Hepatocyte (in vitro differentiated cells): Measurements from ENCODE around the gene CELF4. TPM values are rescaled to one million over a fixed set of nuclear protein-coding genes. Genes with fewer than 3 reads are reported as not detected.

Source experiments
- DNase-seq: peaks from one replicate; pipeline ENCODE4 v3.0.0-alpha.2; 2016; ENCODE audit warnings: low spot score
- H2AFZ ChIP-seq: fragments of 200-600 bp; sonication (generic); 2 replicates; pipeline ENCODE4 v1.6.0; 2016; ENCODE audit warnings: antibody characterized with exemption, mild to moderate bottlenecking
- H3K27ac ChIP-seq: fragments of 200-600 bp; sonication (generic); 2 replicates; pipeline ENCODE4 v1.5.1; 2016; ENCODE audit warnings: mild to moderate bottlenecking
- H3K27me3 ChIP-seq: fragments of 200-600 bp; sonication (generic); 2 replicates; pipeline ENCODE4 v1.6.1; 2016
- H3K36me3 ChIP-seq: fragments of 200-600 bp; sonication (generic); replicated peaks from 2 replicates; pipeline ENCODE4 v1.5.1; 2016; ENCODE audit warnings: low read depth; ENCODE audit not compliant: insufficient read depth
- H3K4me1 ChIP-seq: fragments of 200-600 bp; sonication (generic); 2 replicates; pipeline ENCODE4 v1.5.1; 2016; ENCODE audit warnings: mild to moderate bottlenecking, moderate library complexity; ENCODE audit not compliant: insufficient read depth
- H3K4me2 ChIP-seq: fragments of 200-600 bp; sonication (generic); 2 replicates; pipeline ENCODE4 v1.6.0; 2016
- H3K4me3 ChIP-seq: fragments of 200-600 bp; sonication (generic); 2 replicates; pipeline ENCODE4 v1.5.1; 2016; ENCODE audit warnings: mild to moderate bottlenecking
- H3K79me2 ChIP-seq: fragments of 200-600 bp; sonication (generic); 2 replicates; pipeline ENCODE4 v1.6.0; 2017; ENCODE audit warnings: mild to moderate bottlenecking
- H3K9me2 ChIP-seq: fragments of 200-600 bp; sonication (generic); replicated peaks from 2 replicates; pipeline ENCODE4 v1.6.0; 2017; ENCODE audit warnings: mild to moderate bottlenecking; ENCODE audit not compliant: insufficient read depth
- H3K9me3 ChIP-seq: fragments of 200-600 bp; sonication (generic); 2 replicates; pipeline ENCODE4 v1.5.1; 2016; ENCODE audit warnings: low read depth, mild to moderate bottlenecking
- H4K20me1 ChIP-seq: fragments of 200-600 bp; sonication (generic); 2 replicates; pipeline ENCODE4 v1.6.0; 2016; ENCODE audit warnings: mild to moderate bottlenecking; ENCODE audit not compliant: insufficient read depth, poor library complexity, severe bottlenecking
- CTCF ChIP-seq: fragments of 200-600 bp; sonication (generic); IDR thresholded peaks from 2 replicates; pipeline ENCODE4 v1.5.1; 2016; ENCODE audit warnings: antibody characterized with exemption, mild to moderate bottlenecking; ENCODE audit not compliant: poor library complexity
- EZH2 ChIP-seq: fragments of 200-600 bp; sonication (generic); IDR thresholded peaks from 2 replicates; pipeline ENCODE4 v1.6.1; 2016; ENCODE audit warnings: antibody characterized with exemption, mild to moderate bottlenecking, borderline replicate concordance
- EZH2phosphoT487 ChIP-seq: fragments of 200-600 bp; sonication (generic); IDR thresholded peaks from one replicate; pipeline ENCODE4 v1.6.1; 2018; ENCODE audit warnings: antibody characterized with exemption, mild to moderate bottlenecking, low read depth, moderate library complexity; ENCODE audit not compliant: unreplicated experiment, severe bottlenecking
- WGBS: methylation state at CpG from one replicate; pipeline ENCODE4 v1.1.6; 2016; ENCODE audit warnings: low lambda C conversion rate; ENCODE audit errors: missing lambda C conversion rate; 5-methylcytosine and 5-hydroxymethylcytosine counted together
- polyA plus RNA-seq: library from polyadenylated mRNA; unstranded; fragments of >200 nt; fragmentation: Nextera tagmentation; extraction: Ambion mirVana; gene quantifications from 2 replicates; pipeline ENCODE4 v1.2.1, GENCODE V29; 2016
- total RNA-seq: library from RNA; depleted of rRNA; stranded (reverse); fragments of >200 nt; gene quantifications from 2 replicates; pipeline ENCODE4 v1.2.3, GENCODE V29; 2014

CELF4 gene
- total and polyA plus RNA-seq, 2 experiments from 2014 or later = 1.3 to 2.9 TPM

- Histone ChIP-seq H3K9me3 (no peaks in the 10 kb centered on the region), H2AFZ (no peak overlapping the region), H3K4me3 (no peak overlapping the region), H4K20me1 (no peaks in the 10 kb centered on the region), H3K27ac (no peak overlapping the region), H3K27me3 (peaks cover 51% of the 10 kb centered on the region), H3K4me1 (peaks cover 3% of the 10 kb centered on the region), H3K9me2 (no peaks in the 10 kb centered on the region), H3K36me3 (no peaks in the 10 kb centered on the region), H3K79me2 (no peaks in the 10 kb centered on the region), H3K4me2 (no peak overlapping the region)
- no peak for TF ChIP-seq EZH2
- TF ChIP-seq CTCF = no peak
- TF ChIP-seq EZH2phosphoT487 = no peak
- no peak for DNase-seq
- WGBS = 69% methylated on average over 19 of the region's 19 CpGs
These were observed 43.8 kb downstream of the CELF4 start for GRCh38 chr18:37521510-37522465.

GRCh38 chr18:37520508-37520907 lies 45.1 kb downstream of the CELF4 start:
- peaks cover 39% of the 10 kb centered on the region for H3K27me3 ChIP-seq
- H3K27ac ChIP-seq = no peak overlapping the region
- H3K79me2 ChIP-seq = no peaks in the 10 kb centered on the region
- DNase-seq = no peak
- 52% methylated on average over 3 of the region's 3 CpGs for WGBS
- peaks cover 3% of the 10 kb centered on the region for H3K4me1 ChIP-seq
- H2AFZ ChIP-seq = no peak overlapping the region
- no peak overlapping the region for H3K4me3 ChIP-seq
- no peak overlapping the region for H3K4me2 ChIP-seq
- no peaks in the 10 kb centered on the region for H3K9me3 ChIP-seq
- no peaks in the 10 kb centered on the region for H3K36me3 ChIP-seq
- no peaks in the 10 kb centered on the region for H3K9me2 ChIP-seq
- no peak for TF ChIP-seq EZH2phosphoT487
- TF ChIP-seq CTCF = no peak
- TF ChIP-seq EZH2 = no peak
- no peaks in the 10 kb centered on the region for H4K20me1 ChIP-seq

GRCh38 chr18:37519510-37520135 lies 46.0 kb downstream of the CELF4 start:
- Histone ChIP-seq H3K4me1 (peaks cover 3% of the 10 kb centered on the region), H3K27me3 (peaks cover 34% of the 10 kb centered on the region), H4K20me1 (no peaks in the 10 kb centered on the region), H2AFZ (no peak overlapping the region), H3K79me2 (no peaks in the 10 kb centered on the region), H3K4me3 (no peak overlapping the region), H3K27ac (no peak overlapping the region), H3K36me3 (no peaks in the 10 kb centered on the region), H3K9me3 (no peaks in the 10 kb centered on the region), H3K9me2 (no peaks in the 10 kb centered on the region), H3K4me2 (no peak overlapping the region)
- WGBS = 71% methylated on average over 9 of the region's 9 CpGs
- no peak for DNase-seq
- TF ChIP-seq EZH2phosphoT487 (no peak), CTCF (no peak), EZH2 (no peak)
